Measurements from ENCODE around the gene NOD1.

Gene NOD1

DNA sequence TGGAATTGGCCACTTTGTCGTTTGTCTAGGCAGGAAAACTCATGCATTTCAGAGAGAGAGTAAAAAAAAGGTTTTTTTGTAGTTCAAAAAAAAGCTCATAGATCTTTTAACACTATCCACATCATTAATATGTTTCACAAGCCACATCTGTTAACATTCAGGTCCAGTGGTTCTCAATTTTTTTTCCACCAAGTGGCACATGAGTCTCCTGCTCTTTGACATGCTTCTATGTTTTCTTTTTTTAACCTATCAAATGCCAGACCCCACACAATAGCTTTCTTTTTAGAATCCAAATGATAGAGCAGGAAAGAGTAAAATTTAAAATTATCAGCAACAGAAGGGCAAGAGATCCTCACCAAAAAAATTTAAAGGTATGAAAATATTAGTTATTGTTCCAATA is 20.3 kb downstream of the NOD1 start:
- Histone ChIP-seq H3K9me3 (ENCODE audit: control insufficient read depth, insufficient read depth, low read depth, low read length) (no peaks in the 10 kb centered on the region), H3K4me1 (ENCODE audit: control insufficient read depth, insufficient read depth, low read length) (no peaks in the 10 kb centered on the region), H3K36me3 (ENCODE audit: control insufficient read depth in 2 of 2, insufficient read depth in 1 of 2, low read length in 2 of 2) (peaks cover 0 to 15% of the 10 kb centered on the region in 2 experiments; a peak in 2 of 3 replicates), H3K4me3 (ENCODE audit: low read depth, low read length) (no peak overlapping the region), H3K27ac (ENCODE audit: extremely low read depth, low read depth, low read length) (no peak overlapping the region)
- ChIA-PET CTCF (interaction anchor here (0.6 to 1.0 kb wide), 2 partner anchors 11 to 144 kb away, joined by 3 to 5 read pairs; no protein-coding TSS in a partner anchor), POLR2A (no interaction called here)
- no peak for TF ChIP-seq ZNF221 (tag by site-specific recombination; IDR thresholded peaks at IDR 0.05; ENCODE audit: borderline replicate concordance)
- no peak for TF ChIP-seq ZNF792 (tag by site-specific recombination; IDR thresholded peaks at IDR 0.05)
- no peak for TF ChIP-seq PRDM1 (tag by site-specific recombination; IDR thresholded peaks at IDR 0.05)
- no peak for TF ChIP-seq ZNF596 (tag by site-specific recombination; IDR thresholded peaks at IDR 0.05)
- no peak for TF ChIP-seq ZNF302 (tag by site-specific recombination; IDR thresholded peaks at IDR 0.05; ENCODE audit: low read depth)
- TF ChIP-seq, protein P1, sequence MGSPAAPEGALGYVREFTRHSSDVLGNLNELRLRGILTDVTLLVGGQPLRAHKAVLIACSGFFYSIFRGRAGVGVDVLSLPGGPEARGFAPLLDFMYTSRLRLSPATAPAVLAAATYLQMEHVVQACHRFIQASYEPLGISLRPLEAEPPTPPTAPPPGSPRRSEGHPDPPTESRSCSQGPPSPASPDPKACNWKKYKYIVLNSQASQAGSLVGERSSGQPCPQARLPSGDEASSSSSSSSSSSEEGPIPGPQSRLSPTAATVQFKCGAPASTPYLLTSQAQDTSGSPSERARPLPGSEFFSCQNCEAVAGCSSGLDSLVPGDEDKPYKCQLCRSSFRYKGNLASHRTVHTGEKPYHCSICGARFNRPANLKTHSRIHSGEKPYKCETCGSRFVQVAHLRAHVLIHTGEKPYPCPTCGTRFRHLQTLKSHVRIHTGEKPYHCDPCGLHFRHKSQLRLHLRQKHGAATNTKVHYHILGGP (tag by site-specific recombination; IDR thresholded peaks at IDR 0.05) = no peak
- no peak for TF ChIP-seq ZNF169 (tag by site-specific recombination; IDR thresholded peaks at IDR 0.05)
- no peak for TF ChIP-seq ZNF555 (tag by site-specific recombination; conservative IDR thresholded peaks at IDR 0.05)
- no peak for TF ChIP-seq ZNF133 (tag by site-specific recombination; IDR thresholded peaks at IDR 0.05)
- no peak for TF ChIP-seq ZBTB20 (tag by site-specific recombination; IDR thresholded peaks at IDR 0.05)

DNA sequence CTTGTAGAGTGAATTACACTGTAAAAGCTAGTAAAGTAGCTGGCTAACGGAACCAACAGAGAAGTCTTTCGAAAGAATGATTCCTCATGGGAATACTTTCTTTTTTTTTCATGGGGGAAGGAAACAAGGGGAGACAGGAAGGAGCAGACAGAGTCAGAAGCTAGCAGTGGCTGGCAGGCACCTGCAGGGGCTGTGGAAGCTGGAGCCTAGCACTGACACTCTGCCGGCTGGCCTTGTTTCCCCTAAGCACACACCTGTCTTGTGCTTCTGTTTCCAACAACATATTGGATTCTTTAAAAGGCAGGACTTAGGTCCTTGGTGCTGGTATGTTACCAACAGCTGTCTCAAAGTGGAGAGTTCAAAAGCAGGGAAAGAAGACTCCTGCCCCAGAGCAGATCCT is 24.7 kb downstream of the NOD1 start:
- TF ChIP-seq ZNF211 (tag by site-specific recombination; IDR thresholded peaks at IDR 0.05; ENCODE audit: low read depth) (no peak), ZNF585B (tag by site-specific recombination; IDR thresholded peaks at IDR 0.05) (no peak), ZBTB48 (tag by site-specific recombination; IDR thresholded peaks at IDR 0.05) (no peak), ZNF10 (tag by site-specific recombination; IDR thresholded peaks at IDR 0.05) (no peak), ZNF837 (tag by site-specific recombination; IDR thresholded peaks at IDR 0.05) (no peak), REST (tag by site-specific recombination; IDR thresholded peaks at IDR 0.05) (no peak), ZNF704 (tag by site-specific recombination; IDR thresholded peaks at IDR 0.05) (no peak), ZNF580 (tag by site-specific recombination; IDR thresholded peaks at IDR 0.05) (no peak)
- ChIA-PET CTCF (interaction anchor here (0.9 kb wide), 1 partner anchor 15 kb away, joined by 5 read pairs; no protein-coding TSS in a partner anchor), POLR2A (no interaction called here)
- no peaks in the 10 kb centered on the region for H3K9me3 ChIP-seq (ENCODE audit: control insufficient read depth, insufficient read depth, low read depth, low read length)
- no peak overlapping the region for H3K4me3 ChIP-seq (ENCODE audit: low read depth, low read length)
- peaks cover 0 to 25% of the 10 kb centered on the region in 2 experiments; a peak in 2 of 3 replicates for H3K36me3 ChIP-seq (ENCODE audit: control insufficient read depth in 2 of 2, insufficient read depth in 1 of 2, low read length in 2 of 2)
- H3K4me1 ChIP-seq (ENCODE audit: control insufficient read depth, insufficient read depth, low read length) = no peaks in the 10 kb centered on the region
- no peak overlapping the region for H3K27ac ChIP-seq (ENCODE audit: extremely low read depth, low read depth, low read length)

Measured in HEK293 (cell line).